Activated gamma-delta T cell treated with Interleukin-2 at 50 U/mL for 16 hours (primary cell): ENCODE results near the gene EVI5.
"Not testable (repeated sequence)": the region's sequence is repeated elsewhere in the genome, so short reads cannot be mapped to it uniquely, and the experiment has no call there.

Source experiments
- DNase-seq: peaks from one replicate; pipeline ENCODE4 v3.0.0-alpha.2; 2020

The EVI5 gene

DNA sequence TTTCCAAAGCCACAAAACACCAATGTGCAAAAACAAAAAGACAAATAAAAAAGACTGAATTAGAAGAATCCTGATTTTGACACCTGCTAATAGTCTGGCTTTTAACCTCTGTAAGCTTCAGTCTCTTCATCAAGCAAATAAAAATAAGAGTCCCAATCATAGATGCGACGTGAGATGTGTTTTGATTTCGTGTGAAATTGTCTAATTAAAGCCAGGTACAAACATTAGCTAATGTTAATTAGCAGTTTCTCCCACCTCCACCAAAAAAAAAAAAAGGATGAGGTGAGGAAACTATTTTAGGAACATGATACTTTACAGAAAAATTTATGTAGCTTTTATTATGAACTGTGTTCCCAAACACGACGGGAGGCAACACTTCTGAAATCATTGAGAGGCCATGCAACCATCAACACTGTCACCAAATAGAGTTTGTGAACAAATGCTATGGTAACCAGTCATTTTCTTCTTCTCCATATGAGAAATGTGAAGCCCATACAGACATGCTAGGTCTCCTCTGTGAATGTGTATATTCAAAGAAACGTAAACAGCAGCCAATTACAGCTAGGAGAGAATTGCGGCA is 6.7 kb upstream of the EVI5 start:
- DNase-seq = no peak

DNA sequence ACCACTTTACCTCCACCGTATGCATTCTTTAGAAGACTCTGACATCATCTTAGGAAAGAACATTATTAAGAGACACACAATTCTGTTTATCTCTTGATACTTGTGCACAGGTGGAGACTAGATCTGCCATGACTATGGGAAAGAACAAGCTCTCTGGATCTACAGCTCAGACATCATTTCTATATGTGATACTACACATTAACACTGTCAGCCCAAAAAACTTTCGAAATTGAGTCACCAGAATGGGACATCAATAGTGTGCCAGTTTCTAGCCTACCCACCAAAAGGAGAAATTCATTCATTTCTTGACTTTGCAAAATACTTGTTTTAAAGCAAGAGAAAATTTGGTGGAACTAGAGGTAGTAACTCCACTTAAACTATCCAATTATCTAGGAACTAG is 6.0 kb upstream of the EVI5 start:
- no peak for DNase-seq

DNA sequence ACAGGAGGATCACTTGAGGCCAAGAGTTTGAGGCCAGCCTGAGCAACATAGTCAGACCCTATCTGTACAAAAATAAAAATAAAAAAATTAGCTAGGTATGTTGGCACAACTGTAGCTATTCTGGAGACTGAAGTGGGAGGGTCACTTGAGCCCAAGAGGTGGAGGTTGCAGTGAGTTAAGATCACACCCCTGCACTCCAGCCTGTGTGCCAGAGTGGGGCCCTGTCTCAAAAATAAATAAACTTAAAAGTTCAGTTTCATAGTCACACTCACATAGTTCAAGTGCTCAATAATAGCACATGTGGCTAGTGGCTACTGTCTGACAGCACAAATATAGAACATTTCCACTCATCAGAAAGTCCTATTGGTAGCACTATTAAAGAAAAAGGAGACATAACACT is 5.2 kb upstream of the EVI5 start:
- DNase-seq = no peak

DNA sequence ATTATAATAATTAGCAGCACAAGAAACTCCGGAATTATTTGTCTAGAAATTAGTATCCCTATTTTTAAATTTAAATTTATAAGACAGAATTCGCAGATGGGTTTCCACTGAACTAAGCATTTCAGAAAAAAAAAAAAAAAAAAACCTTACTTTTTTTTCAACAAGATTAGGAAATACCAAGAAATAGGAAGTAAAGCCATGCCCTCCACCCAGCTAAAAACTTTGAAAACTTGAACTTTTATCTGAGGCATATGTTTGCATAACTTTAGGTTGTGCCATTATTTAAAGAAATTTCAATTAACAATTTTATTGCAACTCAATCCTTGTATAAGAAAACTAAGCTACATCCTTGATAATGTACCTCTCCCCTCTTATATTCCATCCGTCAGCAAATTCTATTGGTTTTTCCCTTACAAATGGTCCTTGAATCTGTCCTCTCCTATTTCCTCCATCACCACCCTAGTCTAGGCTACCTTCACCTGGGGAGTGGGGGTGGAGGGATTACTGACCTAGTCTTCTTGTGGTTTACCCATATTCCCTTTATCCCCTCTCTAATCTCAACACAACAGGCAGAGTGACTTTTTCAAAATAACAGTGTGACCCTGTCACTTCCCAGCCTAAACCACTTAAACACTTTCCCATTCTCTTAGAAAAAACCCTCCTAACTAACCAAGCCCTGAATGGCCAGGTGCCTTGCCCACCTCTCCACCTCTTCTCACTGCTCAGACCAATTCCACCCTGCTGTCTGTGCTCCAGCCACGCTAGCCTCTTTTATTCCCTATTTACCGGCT is 1.4 kb upstream of the EVI5 start:
- no peak for DNase-seq

DNA sequence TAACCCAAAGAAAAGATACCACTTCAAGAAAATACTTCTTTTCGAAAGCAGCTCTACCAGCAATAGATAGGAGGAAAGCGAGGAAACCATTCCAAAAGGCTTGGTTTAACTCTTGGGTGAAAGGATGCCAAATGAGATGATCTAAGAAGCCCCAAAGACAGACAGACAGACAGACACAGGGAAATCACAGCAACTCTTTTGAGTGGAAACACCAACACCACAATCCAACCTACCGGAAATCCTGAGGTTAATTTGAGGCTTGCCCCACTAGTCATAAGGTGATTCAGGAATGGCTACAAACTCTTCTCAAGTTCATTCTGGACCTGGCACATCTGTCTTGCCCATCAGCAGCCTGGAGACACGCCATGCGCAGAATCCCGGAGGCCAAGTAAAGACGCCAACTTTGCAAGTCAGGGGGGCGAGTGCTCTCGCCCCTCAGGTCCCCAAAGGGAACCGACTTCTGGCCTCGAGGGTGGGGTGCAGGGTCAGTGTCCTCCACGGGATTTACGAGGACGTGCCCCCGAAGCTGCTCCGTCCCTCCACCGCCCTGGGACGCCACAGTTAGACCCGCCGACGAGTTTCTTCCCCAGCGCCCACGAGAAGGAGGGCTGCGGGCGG is 778 bp downstream of the EVI5 start:
- peak; percentile 11 for DNase-seq

DNA sequence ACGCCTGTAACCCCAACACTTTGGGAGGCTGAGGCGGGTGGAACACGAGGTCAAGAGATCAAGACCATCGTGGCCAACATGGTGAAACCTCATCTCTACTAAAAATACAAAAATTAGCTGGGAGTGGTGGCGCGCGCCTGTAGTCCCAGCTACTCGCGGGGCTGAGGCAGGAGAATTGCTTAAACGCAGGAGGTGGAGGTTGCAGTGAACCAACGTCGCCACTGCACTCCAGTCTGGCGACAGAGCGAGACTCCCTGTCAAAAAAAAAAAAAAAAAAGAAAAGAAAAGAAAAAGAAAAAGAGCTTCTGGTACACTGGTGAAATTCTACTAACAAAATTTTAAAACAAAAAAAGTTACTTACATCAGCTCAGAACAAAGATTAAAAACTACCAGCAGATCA is 1.4 kb downstream of the EVI5 start:
- not testable (repeated sequence) for DNase-seq

DNA sequence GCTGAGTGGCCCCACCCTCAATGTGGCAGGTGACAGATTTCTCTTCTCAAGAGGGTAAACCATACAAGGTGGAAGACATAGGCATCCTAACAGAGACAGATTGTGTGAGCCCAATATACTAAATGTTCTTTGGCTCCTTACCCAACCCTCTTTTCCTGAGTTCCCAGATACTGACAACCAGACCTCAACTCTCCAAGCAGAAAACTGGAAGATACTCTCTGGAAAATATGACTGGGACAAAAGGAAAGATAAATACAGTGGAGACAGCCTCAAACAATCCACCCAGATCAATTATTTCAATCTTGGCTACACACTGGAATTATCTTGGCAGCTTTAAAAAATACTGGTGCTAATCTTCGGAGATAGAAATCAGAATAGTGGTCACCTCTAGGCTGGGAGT is 6.5 kb downstream of the EVI5 start:
- no peak for DNase-seq

DNA sequence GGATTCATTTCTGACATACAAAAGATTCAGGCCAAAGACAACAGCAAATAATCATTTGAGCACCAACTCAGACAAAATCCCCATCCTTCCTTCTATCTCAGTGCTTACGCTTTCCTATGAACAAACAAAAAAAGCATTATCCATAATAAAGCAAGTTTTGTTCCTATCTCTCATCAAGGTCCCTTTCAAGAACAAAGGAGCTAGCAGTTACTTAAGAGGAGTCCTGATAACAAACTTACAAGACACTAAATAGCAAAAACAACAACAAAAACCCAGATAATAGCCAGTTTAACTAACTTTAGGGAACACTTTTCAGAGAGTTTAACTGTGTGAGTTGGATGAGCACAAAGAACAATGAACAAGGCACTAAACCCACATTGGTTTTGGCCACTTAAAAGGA is 10.5 kb downstream of the EVI5 start:
- no peak for DNase-seq

DNA sequence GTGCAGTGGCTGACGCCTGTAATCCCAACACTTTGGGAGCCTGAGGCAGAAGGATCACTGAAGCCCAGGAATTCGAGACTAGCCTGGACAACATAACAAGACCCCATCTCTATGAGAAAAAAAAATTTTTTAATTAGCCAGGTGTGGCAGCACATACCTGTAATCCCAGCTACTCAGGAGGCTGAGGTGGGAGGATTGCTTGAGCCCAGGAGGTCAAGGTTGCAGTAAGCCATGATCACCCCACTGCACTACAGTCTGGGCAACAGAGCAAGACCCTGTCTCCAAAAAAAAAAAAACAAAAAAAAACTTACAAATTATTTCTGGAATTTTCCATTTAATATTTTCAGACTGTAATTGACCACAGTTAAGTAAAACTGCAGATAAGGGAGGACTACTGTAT is 11.2 kb downstream of the EVI5 start:
- DNase-seq = not testable (repeated sequence)

DNA sequence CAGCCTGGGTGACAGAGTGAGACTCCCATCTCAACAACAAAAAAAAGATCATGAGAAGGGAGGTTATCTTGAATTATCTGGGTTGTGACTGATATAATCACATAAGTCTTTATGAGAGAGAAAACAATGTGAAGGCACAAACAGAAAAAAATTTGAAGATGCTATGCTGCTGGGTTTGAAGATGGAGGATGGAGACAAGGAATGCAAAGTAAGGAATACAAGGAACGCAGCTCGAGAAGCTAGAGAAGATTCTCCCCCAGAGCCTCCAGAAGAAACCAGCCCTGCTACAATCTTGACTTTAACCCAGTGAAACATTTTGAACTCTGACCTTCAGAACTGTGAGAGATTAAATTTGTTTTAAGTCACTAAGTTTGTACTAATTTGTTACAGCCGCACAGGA is 15.1 kb downstream of the EVI5 start:
- no peak for DNase-seq

DNA sequence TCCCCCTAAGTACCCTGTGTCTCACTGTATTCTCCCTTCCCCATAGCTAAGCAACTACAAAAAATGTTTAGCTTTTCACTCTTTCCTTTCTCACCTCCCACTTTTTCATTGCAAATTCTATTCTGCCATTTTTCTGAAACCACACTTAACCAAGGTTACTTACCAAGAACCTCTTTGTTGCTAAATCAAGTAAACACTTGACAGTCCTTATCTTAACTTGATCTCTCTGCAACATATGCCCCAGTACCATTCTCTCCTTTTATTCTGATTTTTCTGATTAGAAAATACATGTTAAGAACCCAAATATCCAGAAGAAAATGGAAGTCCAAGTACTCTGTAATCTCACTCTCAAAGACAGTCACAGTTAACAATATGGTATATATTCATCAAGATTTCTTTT is 16.0 kb downstream of the EVI5 start:
- no peak for DNase-seq

DNA sequence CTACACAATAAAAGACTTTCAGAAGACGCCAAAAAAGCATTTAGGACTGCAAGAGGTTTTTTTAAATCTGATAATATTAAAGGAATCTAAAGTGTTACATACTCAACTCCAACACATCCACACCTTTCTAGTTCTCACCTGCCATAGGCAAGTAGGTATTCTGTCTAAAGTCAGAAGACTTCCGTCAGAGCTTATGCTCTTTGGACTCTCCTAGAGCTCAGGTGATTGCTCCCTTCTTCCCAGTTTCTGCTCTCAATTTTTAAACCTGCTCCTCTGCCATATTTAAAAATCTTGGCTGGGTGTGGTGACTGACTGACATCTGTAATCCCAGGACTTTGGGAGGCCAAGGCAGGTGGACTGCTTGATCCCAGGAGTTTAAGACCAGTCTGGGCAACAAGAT is 16.6 kb downstream of the EVI5 start:
- no peak for DNase-seq

DNA sequence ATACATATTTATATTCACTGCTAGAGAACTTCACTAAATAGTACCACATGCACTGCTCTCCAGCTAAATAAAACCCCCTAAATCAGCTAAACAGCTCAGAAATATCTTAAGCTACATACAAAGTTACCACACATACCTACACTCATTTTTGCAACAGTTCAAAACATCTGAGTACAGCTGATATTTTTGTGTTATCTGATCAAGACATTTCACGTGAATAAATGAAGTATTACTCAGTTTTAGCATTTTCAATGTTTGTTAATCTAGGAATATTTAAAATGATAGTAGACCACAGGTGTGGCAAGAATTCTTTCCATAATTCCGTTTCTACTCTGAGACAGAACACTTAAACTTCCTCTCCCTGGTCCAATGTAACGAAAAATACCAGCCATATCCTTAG is 20.8 kb downstream of the EVI5 start:
- no peak for DNase-seq

DNA sequence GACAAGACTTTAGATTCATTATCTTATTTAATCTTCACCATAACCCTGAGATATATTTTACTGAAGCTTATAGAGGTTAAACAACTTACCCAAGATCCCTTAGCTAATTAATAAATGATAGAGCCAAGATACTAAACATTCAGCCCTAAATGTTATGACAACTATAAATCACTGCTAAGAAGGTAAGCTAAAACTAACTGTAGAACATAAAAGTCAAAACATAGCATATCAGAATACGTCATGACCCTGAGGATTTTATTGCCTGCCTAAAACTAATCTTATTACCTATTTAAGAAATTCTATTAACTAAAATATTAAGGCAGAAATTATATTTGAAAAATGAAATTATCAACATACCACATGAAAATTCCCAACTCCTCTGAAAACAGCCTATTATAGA is 22.6 kb downstream of the EVI5 start:
- DNase-seq = no peak

DNA sequence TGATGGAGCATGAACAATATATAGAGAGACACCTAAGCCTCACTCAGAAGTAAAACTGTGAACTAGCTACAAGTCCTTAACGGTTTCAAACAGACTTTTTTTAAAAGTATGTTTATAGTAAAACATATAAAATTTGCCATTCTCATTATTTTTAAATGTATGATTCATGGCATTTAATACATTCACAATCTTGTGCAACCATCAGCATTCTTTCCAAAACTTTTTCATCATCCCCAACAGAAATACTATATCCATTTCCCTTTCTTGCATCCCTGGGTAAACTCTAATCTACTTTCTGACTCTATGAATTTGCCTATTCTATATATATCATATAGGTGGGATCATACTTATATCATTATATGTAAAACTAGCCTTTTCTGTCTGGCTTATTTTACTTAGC is 25.5 kb downstream of the EVI5 start:
- no peak for DNase-seq

DNA sequence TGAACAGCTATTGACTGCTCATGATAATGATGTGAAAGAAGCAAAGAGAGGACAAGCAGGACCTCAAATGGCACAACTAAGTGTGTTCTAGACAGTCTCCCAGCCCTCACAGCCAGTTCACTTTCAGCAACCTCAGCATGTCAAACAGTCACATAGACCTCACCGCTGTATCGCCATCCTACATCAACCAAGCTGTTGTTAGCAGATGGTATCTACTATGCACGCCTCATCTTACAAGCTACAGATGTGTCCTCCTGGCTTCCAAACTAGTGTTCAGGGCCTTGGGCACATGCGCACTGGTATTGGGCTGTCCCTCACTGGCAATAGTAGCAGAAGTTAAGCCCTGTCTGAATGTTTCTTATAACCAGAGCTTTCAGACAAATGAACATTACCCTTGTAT is 28.4 kb downstream of the EVI5 start:
- no peak for DNase-seq

DNA sequence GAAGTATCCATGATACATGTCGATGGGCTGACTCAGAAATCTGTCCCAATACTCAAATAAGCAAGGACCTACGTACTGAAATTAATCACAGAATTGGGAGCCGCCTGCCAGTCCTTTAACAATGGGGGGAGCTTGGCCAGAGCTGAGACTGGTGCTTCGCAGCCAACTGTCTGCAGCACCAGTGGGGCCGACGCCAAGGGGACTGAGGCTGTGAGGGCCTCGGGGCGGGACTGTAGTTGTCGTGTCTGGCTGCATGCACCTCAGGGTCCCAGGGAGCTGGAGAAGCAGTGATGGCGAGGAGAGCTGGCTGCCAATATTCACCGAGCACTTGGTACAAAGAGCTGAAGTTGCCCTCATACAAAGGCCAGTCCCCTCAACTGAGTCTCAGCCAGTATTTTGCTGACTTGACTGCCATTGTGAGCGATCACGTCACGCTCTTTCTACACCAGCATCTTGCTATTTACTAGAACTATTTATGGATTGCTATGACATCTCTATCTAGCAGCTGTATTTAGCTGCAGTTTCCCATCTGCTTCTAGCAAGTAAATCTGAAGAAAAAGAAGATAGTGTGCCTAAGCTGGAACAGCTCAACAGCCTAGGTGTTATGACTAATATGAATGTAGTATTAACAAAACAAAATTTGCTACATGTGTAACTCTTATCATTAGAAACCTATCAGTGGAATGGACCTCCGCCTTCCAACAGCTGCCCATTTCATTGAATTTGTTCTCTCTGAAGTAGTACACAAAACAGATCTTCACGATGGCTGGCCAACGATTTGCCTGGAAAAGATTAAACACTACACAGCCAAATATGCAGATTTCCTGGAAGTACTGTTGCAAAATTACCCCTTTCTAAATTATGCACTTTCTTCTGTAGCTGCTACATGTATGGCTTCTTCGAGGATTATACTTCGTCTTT is 29.1 kb downstream of the EVI5 start:
- no peak for DNase-seq

DNA sequence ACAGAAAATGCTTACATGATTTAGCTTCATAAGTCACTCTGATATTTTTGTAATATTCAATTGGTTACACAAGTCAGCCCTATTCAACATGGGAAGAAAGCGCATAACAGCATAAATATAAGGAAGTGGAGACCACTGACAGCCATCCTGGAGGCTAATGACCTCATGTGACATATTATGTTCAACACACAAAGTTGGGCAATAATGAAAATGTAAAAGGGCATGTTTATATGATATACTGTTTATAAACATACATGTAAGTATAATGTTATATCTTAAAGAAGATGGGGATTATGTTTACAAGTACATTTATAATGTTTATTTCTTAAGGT is 30.2 kb downstream of the EVI5 start:
- no peak for DNase-seq

DNA sequence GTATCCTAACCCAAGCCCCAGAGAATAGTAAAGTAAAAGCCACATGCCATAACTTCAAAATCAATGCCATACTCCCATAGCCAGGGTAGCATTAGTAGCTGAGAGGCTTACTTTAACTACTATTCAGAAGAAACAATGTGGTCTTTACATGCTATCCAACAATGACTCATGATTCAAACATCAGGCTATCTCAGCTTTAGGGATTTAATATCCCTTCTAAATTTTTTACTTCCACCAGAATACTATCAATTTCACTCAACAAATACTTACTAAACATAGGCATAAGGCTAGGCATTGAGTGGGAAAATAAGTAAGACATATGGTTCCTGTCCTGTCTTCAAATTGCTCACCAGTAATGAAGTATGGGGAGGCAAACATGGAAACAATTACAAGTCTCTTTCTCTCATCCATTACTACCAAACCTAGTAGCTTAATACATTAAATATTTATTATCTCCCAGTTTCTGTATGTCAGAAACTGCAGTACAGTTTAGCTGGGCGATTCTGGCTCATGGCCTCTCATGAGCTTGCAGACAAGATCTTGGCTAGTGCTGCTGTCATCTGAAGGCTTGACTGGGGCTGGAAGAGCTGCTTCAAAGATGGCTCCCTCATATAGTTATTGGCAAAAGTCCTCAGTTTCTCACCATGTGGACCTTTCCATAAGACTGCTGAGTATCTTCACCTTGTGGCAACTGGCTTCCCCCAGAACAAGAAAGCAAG is 30.7 kb downstream of the EVI5 start:
- DNase-seq = no peak

DNA sequence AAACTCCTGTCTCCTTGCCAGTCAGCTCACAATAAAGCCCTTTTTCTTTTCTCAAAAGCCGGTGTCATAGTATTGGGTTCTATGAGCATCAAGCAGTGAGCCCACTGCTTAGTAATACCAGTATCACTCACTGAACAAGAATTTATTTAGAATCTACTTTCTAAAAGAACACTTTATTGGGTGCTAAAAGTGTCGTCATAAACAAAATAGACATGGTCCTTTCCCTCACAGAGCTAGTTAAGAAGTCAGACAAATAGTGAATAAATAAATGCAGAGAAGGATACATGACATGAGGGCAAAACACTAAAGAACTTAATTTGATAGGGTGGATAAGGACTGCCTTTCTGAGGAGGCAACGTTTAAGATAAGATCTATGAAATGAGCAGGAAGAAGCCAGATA is 32.2 kb downstream of the EVI5 start:
- no peak for DNase-seq

DNA sequence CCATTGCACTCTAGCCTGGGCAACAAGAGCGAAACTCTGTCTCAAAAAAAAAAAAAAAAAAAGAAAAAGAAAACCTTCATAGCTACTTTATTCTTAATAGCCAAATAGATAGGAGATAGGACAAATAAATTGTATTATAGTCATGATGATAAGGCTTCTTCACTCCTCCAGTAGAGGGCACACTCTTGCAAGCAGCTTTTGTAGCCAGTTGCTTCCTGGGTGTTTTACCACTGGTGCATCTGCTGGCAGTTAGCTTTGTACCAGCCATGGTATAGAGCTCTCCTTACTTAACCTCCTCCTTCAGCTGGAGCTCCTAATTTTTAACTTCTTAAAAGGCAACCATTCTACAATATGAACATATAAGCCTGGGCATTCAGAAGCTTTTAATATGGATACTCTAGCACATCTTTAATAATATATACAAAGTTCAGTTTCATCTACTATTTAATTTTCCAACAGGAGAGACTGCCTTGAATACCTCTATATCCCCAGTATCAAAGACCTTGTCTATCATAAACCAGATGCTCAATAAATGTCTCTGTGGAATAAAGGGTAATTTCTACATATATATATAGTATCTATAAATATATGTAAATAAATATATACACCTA is 35.8 kb downstream of the EVI5 start:
- DNase-seq = peak; percentile 20

DNA sequence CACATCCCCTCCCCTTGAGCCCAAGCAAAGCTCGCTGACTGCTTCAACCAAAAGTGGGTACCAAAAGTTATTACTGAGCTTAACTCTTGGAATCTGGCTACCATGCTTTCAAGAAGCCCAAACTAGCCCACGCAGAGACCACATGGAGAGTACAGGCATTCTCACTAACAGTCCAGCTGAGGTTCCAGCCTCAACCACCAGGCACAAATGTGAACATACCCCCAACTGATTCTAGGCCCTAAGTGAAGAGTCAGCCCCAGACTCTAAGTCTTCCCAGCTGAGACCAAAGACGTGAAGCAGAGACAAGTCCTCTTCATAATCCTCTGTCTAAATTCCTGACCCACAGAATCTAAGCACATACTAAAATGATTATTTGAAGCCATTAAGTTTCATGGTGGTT is 36.8 kb downstream of the EVI5 start:
- DNase-seq = no peak

DNA sequence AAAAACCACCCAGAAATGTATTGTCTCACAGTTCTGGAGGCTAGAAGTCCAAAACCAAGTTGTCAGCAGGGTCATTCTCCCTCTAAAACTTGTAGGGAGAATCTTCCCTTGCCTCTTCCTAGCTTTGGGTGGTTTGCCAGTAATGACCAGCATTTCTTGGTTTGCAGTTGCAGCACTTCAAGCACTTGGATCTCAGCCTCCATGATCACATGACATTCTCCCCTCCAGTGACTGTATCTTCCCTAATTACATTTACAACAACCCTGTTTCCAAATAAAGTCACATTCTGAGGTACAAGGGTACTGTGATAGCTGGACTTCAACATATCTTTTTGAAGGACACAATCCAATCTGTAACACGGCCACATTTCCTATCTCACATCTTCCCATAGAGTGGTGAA is 37.2 kb downstream of the EVI5 start:
- no peak for DNase-seq
